ENCODE measurements around the gene AK2.

DNA sequence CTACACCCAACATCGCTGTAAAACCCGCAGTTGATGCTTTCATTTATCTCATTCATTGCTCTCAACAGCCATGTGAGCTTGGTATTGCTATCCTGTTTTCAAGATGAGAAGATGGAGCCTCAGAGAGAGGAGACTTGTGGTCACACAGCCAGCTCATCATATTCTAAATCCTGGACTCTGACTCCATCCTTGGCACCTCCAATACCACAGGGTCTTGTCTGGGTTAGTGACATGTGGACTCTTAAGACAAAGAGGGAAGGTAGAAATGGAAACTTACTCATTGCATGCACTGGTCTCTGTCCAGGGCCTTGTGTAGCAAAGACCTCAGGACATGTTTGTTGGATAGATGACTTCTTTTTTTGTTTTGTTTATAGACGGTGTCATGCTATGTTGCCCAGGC is 65.1 kb downstream of the AK2 start:
- TF ChIP-seq, protein P1, sequence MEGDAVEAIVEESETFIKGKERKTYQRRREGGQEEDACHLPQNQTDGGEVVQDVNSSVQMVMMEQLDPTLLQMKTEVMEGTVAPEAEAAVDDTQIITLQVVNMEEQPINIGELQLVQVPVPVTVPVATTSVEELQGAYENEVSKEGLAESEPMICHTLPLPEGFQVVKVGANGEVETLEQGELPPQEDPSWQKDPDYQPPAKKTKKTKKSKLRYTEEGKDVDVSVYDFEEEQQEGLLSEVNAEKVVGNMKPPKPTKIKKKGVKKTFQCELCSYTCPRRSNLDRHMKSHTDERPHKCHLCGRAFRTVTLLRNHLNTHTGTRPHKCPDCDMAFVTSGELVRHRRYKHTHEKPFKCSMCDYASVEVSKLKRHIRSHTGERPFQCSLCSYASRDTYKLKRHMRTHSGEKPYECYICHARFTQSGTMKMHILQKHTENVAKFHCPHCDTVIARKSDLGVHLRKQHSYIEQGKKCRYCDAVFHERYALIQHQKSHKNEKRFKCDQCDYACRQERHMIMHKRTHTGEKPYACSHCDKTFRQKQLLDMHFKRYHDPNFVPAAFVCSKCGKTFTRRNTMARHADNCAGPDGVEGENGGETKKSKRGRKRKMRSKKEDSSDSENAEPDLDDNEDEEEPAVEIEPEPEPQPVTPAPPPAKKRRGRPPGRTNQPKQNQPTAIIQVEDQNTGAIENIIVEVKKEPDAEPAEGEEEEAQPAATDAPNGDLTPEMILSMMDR (IDR thresholded peaks at IDR 0.05) = no peak
- no peak for TF ChIP-seq EZH2 (IDR thresholded peaks at IDR 0.05; ENCODE audit: borderline replicate concordance, insufficient read depth, low read depth, low read length, poor library complexity, severe bottlenecking)
